HG03196 (cell line): Measurements from ENCODE around the gene TSPAN18.

ENCODE experiments used
- ATAC-seq: cut with Tn5 transposase; IDR thresholded peaks from one replicate; pipeline ENCODE4 v1.9.1; 2021; ENCODE audit not compliant: unreplicated experiment

Gene TSPAN18

DNA sequence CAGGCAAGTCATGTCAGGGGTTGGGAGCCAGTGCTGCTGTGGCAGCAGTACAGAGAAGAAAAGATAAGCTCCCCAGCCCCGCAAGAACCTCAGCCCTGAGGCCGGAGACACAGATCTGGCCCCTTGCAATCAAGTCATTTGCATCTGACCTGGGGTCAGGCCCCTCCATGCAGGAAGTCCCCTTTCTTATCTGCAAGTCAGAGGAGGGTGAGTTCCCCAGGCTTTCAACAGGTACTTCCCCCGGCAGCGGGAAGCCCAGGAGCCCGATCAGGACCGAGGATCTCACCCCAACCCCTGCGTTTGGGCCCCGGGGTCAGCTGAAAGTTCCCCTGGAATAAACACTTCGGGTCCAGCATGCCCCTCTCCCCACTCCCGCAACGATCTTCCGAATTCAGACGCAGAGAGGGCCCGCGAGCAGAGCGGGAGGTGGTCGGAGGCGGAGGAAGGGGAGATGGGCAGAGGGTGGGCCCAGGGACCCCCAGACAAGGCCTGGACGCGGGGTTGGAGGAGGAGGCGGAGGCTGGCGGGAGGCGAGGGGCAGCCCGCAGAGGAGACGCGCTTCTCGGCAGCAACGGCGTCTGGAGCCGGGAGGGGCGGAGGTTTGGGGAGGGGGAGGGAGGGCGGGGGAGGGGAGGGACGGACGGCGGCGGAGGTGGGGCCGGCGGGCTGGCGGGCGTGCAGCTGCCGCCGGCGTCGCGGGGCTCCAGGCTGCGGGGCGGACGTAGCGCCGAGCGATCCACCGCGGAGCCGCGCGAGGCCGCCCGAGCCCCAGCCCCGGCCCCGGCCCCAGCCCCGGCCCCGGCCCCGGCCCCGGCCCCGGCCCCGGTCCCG lies at the start of gene TSPAN18:
TSS of gene TSPAN18 (plus strand) at position 680 of the 831 bp plus-strand sequence. CDS start 179,455 bp downstream, outside the sequence.
- peak; percentile 72 for ATAC-seq

GRCh38 chr11:44680982-44681597 lies 45.7 kb upstream of the TSPAN18 start:
- ATAC-seq: no peak

GRCh38 chr11:44681698-44682097 lies 45.1 kb upstream of the TSPAN18 start:
- ATAC-seq: no peak

- no peak for ATAC-seq
Measured at GRCh38 chr11:44684859-44685281, 41.9 kb upstream of the TSPAN18 start.

- no peak for ATAC-seq
Measured at GRCh38 chr11:44687388-44687787, 39.4 kb upstream of the TSPAN18 start.

GRCh38 chr11:44689265-44689664 lies 37.5 kb upstream of the TSPAN18 start:
- ATAC-seq: no peak

- no peak for ATAC-seq
Measured at GRCh38 chr11:44690651-44691050, 36.1 kb upstream of the TSPAN18 start.

- no peak for ATAC-seq
Measured at GRCh38 chr11:44692460-44692859, 34.3 kb upstream of the TSPAN18 start.

GRCh38 chr11:44693654-44694119 lies 33.1 kb upstream of the TSPAN18 start:
- no peak for ATAC-seq

DNA sequence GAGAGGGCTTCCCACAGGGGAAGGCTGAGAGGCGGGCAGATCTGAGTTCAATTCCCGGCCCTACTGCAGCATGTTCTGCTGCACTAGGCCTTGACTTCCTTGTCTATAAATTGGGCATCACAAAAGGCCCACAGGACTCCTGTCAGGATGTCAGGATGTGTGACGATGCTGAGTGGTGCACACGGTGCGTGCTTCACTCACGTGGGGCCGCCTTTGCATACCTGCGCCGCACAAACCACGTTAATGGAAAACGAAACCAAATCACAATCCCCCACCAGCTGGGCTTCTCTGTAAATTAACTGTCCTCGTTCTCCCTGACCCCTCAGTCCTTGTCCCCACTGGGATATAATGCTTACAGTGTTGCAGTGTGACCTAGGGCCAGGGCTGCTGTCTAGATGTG lies 32.3 kb upstream of the TSPAN18 start:
- ATAC-seq: no peak

- ATAC-seq: no peak
Measured at GRCh38 chr11:44695169-44695833, 31.5 kb upstream of the TSPAN18 start.

GRCh38 chr11:44698252-44698912 lies 28.4 kb upstream of the TSPAN18 start:
- no peak for ATAC-seq

- no peak for ATAC-seq
Measured at GRCh38 chr11:44699497-44700408, 27.0 kb upstream of the TSPAN18 start.

- ATAC-seq: no peak
Measured at GRCh38 chr11:44701276-44701675, 25.5 kb upstream of the TSPAN18 start.

- no peak for ATAC-seq
Measured at GRCh38 chr11:44702889-44703288, 23.9 kb upstream of the TSPAN18 start.

- no peak for ATAC-seq
Measured at GRCh38 chr11:44707094-44707493, 19.7 kb upstream of the TSPAN18 start.

DNA sequence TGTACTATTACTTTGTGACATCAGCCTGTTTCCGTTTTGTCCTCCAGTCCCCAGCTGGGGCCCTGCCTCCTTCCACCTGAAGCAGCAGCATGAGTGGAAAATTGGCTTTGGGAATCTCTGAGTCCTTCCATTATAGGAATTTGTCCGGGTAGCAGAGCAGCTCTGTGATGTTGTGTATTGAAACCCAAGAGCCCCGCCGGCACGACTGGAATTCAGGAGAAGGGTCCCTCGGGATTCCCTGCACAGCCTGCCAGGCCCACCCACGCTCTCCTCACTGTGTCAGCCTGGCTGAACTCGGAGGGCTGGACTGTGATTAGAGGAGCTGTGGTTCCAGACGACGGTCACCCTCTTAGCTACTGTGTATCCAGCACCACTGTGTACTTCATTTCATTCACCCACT lies 18.8 kb upstream of the TSPAN18 start:
- ATAC-seq: no peak

GRCh38 chr11:44708523-44709280 lies 18.1 kb upstream of the TSPAN18 start:
- no peak for ATAC-seq

DNA sequence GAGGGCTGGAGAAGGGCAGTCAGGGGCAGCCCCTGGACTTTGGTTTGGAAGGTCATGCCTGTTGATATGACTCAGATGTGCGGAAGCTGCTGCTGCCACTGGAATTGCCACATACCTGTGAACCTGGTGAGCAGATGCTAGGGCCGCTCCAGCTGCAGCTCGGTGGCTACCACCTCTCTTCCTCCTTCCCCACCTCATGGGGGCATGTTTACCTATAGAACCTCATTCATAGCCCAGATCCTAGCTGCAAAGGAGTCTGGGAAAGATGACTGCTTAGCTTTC lies 17.5 kb upstream of the TSPAN18 start:
- ATAC-seq: no peak

DNA sequence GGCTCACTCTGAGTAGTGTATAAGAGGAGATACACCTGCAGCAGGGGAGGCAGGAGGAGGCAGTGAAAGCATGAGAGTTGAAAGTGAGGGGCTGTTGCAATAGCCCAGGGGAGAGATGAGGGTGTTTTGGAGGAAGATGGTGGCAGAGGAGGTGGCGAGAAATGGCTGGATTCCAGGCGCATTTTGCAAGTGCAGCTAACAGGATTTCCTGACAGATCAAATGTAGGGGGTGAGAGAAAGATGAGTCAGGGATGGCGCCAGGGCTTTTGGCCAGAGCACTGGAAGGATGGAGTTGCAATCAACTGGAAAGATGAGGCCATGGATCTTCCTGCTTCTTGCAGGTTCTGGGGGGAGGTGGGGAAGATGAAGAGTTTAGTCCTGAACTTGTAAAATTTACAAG lies 16.8 kb upstream of the TSPAN18 start:
- ATAC-seq: no peak
